Activated T-cell treated with anti-CD3 and anti-CD28 coated beads, Interleukin-2, amount 50 U/mL, for 4 hours (primary cell): ENCODE measurements around the gene PCCA. TPM values are rescaled to one million over a fixed set of nuclear protein-coding genes. Genes with fewer than 3 reads are reported as not detected.

ENCODE experiments used
- ATAC-seq, 2 donors: fragments of 200-7000 bp; cut with Tn5 transposase; one replicate each; pipeline ENCODE4 v1.10.0; 2021
- DNase-seq: peaks from one replicate; pipeline ENCODE4 v3.0.0-alpha.2; 2020
- H3K27me3 Mint-ChIP-seq: one replicate; pipeline ENCODE4 v1.8.0; 2021; ENCODE audit warnings: low read depth, mixed read lengths
- H3K36me3 Mint-ChIP-seq: one replicate; pipeline ENCODE4 v1.8.0; 2022; ENCODE audit warnings: mixed read lengths; ENCODE audit not compliant: insufficient read depth
- H3K4me1 Mint-ChIP-seq: one replicate; pipeline ENCODE4 v1.8.0; 2021; ENCODE audit warnings: low read depth, mixed read lengths
- H3K4me3 Mint-ChIP-seq: one replicate; pipeline ENCODE4 v1.8.0; 2021; ENCODE audit warnings: mild to moderate bottlenecking, moderate library complexity, mixed read lengths
- H3K9me3 Mint-ChIP-seq: one replicate; pipeline ENCODE4 v1.8.0; 2021; ENCODE audit warnings: mixed read lengths
- total RNA-seq, 3 donors: library from RNA; stranded (reverse); gene quantifications; one replicate each; pipeline ENCODE4 v1.2.1, GENCODE V29; 2021

The PCCA gene
- total RNA-seq, 3 donors from 2014 or later: 2.7 to 4.8 (median 2.9) TPM

GRCh38 chr13:100323937-100324336, 235.0 kb downstream of the PCCA start:
- ATAC-seq: no peak
- Mint-ChIP-seq H3K27me3 (no peaks in the 10 kb centered on the region), H3K36me3 (peaks cover 34% of the 10 kb centered on the region), H3K9me3 (no peaks in the 10 kb centered on the region), H3K4me1 (no peaks in the 10 kb centered on the region), H3K4me3 (no peak overlapping the region)
- DNase-seq: no peak

- Mint-ChIP-seq H3K9me3 (peaks cover 4% of the 10 kb centered on the region), H3K36me3 (peaks cover 25% of the 10 kb centered on the region), H3K27me3 (no peaks in the 10 kb centered on the region), H3K4me1 (no peaks in the 10 kb centered on the region), H3K4me3 (no peak overlapping the region)
- DNase-seq (no peak), ATAC-seq (no peak)
These were observed 241.8 kb downstream of the PCCA start for GRCh38 chr13:100330662-100331061.

GRCh38 chr13:100333141-100333540, 244.2 kb downstream of the PCCA start:
- no peaks in the 10 kb centered on the region for H3K4me1 Mint-ChIP-seq
- H3K4me3 Mint-ChIP-seq: no peak overlapping the region
- peaks cover 4% of the 10 kb centered on the region for H3K9me3 Mint-ChIP-seq
- no peaks in the 10 kb centered on the region for H3K27me3 Mint-ChIP-seq
- no peak for ATAC-seq
- peaks cover 23% of the 10 kb centered on the region for H3K36me3 Mint-ChIP-seq
- DNase-seq: no peak

GRCh38 chr13:100334214-100334613, 245.3 kb downstream of the PCCA start:
- H3K4me3 Mint-ChIP-seq: no peak overlapping the region
- H3K36me3 Mint-ChIP-seq: peaks cover 21% of the 10 kb centered on the region
- no peaks in the 10 kb centered on the region for H3K4me1 Mint-ChIP-seq
- peaks cover 4% of the 10 kb centered on the region for H3K9me3 Mint-ChIP-seq
- ATAC-seq: no peak
- H3K27me3 Mint-ChIP-seq: no peaks in the 10 kb centered on the region
- DNase-seq: no peak

GRCh38 chr13:100336795-100337516, 248.1 kb downstream of the PCCA start:
- Mint-ChIP-seq H3K27me3 (no peaks in the 10 kb centered on the region), H3K4me3 (no peak overlapping the region), H3K9me3 (peaks cover 4% of the 10 kb centered on the region), H3K4me1 (peaks cover 16% of the 10 kb centered on the region), H3K36me3 (peaks cover 20% of the 10 kb centered on the region)
- DNase-seq (no peak), ATAC-seq (no peak)

- peaks cover 16% of the 10 kb centered on the region for H3K4me1 Mint-ChIP-seq
- H3K9me3 Mint-ChIP-seq: peaks cover 4% of the 10 kb centered on the region
- ATAC-seq (no peak), DNase-seq (no peak)
- no peaks in the 10 kb centered on the region for H3K27me3 Mint-ChIP-seq
- H3K36me3 Mint-ChIP-seq: peaks cover 27% of the 10 kb centered on the region
- no peak overlapping the region for H3K4me3 Mint-ChIP-seq
These were observed 249.4 kb downstream of the PCCA start for GRCh38 chr13:100338275-100338674.

GRCh38 chr13:100339411-100339940, 250.6 kb downstream of the PCCA start:
- H3K9me3 Mint-ChIP-seq: peaks cover 1% of the 10 kb centered on the region
- H3K27me3 Mint-ChIP-seq: no peaks in the 10 kb centered on the region
- DNase-seq: no peak
- no peak overlapping the region for H3K4me3 Mint-ChIP-seq
- peaks cover 16% of the 10 kb centered on the region for H3K4me1 Mint-ChIP-seq
- no peak for ATAC-seq
- H3K36me3 Mint-ChIP-seq: peaks cover 20% of the 10 kb centered on the region

- no peak for DNase-seq
- peaks cover 5% of the 10 kb centered on the region for H3K9me3 Mint-ChIP-seq
- H3K4me1 Mint-ChIP-seq: peaks cover 16% of the 10 kb centered on the region
- H3K4me3 Mint-ChIP-seq: no peak overlapping the region
- ATAC-seq: no peak
- H3K27me3 Mint-ChIP-seq: no peaks in the 10 kb centered on the region
- H3K36me3 Mint-ChIP-seq: peaks cover 18% of the 10 kb centered on the region
These were observed 252.0 kb downstream of the PCCA start for GRCh38 chr13:100340865-100341264.

GRCh38 chr13:100341327-100341726, 252.4 kb downstream of the PCCA start:
- peaks cover 16% of the 10 kb centered on the region for H3K36me3 Mint-ChIP-seq
- no peak overlapping the region for H3K4me3 Mint-ChIP-seq
- peaks cover 5% of the 10 kb centered on the region for H3K9me3 Mint-ChIP-seq
- DNase-seq (no peak), ATAC-seq (no peak)
- no peaks in the 10 kb centered on the region for H3K27me3 Mint-ChIP-seq
- H3K4me1 Mint-ChIP-seq: peaks cover 16% of the 10 kb centered on the region

- H3K4me3 Mint-ChIP-seq: no peak overlapping the region
- H3K9me3 Mint-ChIP-seq: peaks cover 5% of the 10 kb centered on the region
- H3K36me3 Mint-ChIP-seq: peaks cover 14% of the 10 kb centered on the region
- peaks cover 16% of the 10 kb centered on the region for H3K4me1 Mint-ChIP-seq
- no peaks in the 10 kb centered on the region for H3K27me3 Mint-ChIP-seq
- ATAC-seq (no peak), DNase-seq (no peak)
These were observed 255.7 kb downstream of the PCCA start for GRCh38 chr13:100344544-100344943.

GRCh38 chr13:100347968-100348367, 259.1 kb downstream of the PCCA start:
- DNase-seq (no peak), ATAC-seq (no peak)
- H3K4me3 Mint-ChIP-seq: no peak overlapping the region
- peaks cover 5% of the 10 kb centered on the region for H3K9me3 Mint-ChIP-seq
- H3K36me3 Mint-ChIP-seq: peaks cover 12% of the 10 kb centered on the region
- H3K4me1 Mint-ChIP-seq: no peaks in the 10 kb centered on the region
- H3K27me3 Mint-ChIP-seq: no peaks in the 10 kb centered on the region

- ATAC-seq: no peak
- Mint-ChIP-seq H3K36me3 (peaks cover 6% of the 10 kb centered on the region), H3K9me3 (peaks cover 5% of the 10 kb centered on the region), H3K4me3 (no peak overlapping the region), H3K4me1 (no peaks in the 10 kb centered on the region), H3K27me3 (no peaks in the 10 kb centered on the region)
- no peak for DNase-seq
These were observed 260.7 kb downstream of the PCCA start for GRCh38 chr13:100349594-100349993.

- DNase-seq (no peak), ATAC-seq (no peak)
- Mint-ChIP-seq H3K27me3 (no peaks in the 10 kb centered on the region), H3K36me3 (peaks cover 3% of the 10 kb centered on the region), H3K9me3 (no peaks in the 10 kb centered on the region), H3K4me1 (no peaks in the 10 kb centered on the region), H3K4me3 (no peak overlapping the region)
These were observed 261.7 kb downstream of the PCCA start for GRCh38 chr13:100350601-100351000.

GRCh38 chr13:100356426-100356825, 267.5 kb downstream of the PCCA start:
- peaks cover 7% of the 10 kb centered on the region for H3K36me3 Mint-ChIP-seq
- ATAC-seq (no peak), DNase-seq (no peak)
- H3K4me3 Mint-ChIP-seq: no peak overlapping the region
- no peaks in the 10 kb centered on the region for H3K4me1 Mint-ChIP-seq
- no peaks in the 10 kb centered on the region for H3K27me3 Mint-ChIP-seq
- H3K9me3 Mint-ChIP-seq: no peaks in the 10 kb centered on the region

GRCh38 chr13:100356889-100357288, 268.0 kb downstream of the PCCA start:
- H3K27me3 Mint-ChIP-seq: no peaks in the 10 kb centered on the region
- H3K4me1 Mint-ChIP-seq: no peaks in the 10 kb centered on the region
- H3K36me3 Mint-ChIP-seq: peaks cover 7% of the 10 kb centered on the region
- DNase-seq (no peak), ATAC-seq (no peak)
- no peaks in the 10 kb centered on the region for H3K9me3 Mint-ChIP-seq
- H3K4me3 Mint-ChIP-seq: no peak overlapping the region
